SK-N-SH treated with all-trans-retinoic acid at 6 μM for 48 hours (cell line): Measurements from ENCODE around the gene ASS1.

ENCODE experiments used
- CSDC2 ChIP-seq: fragments of 250-450 bp; sonication (Bioruptor Pico); IDR thresholded peaks from 2 replicates; pipeline ENCODE4 v1.5.0; 2020; ENCODE audit warnings: mild to moderate bottlenecking, moderate library complexity
- ESRRG ChIP-seq: fragments of 250-450 bp; sonication (Bioruptor Pico); IDR thresholded peaks from 2 replicates; pipeline ENCODE4 v1.6.1; 2021; ENCODE audit warnings: mild to moderate bottlenecking
- ISL1 ChIP-seq: fragments of 250-450 bp; sonication (Bioruptor Pico); IDR thresholded peaks from 2 replicates; pipeline ENCODE4 v2.1.2; 2022; ENCODE audit warnings: mild to moderate bottlenecking, moderate library complexity
- OSR1 ChIP-seq: fragments of 250-450 bp; sonication (Bioruptor Pico); IDR thresholded peaks from 2 replicates; pipeline ENCODE4 v1.8.0; 2022; ENCODE audit warnings: moderate library complexity, mild to moderate bottlenecking, inconsistent platforms
- SNAI2 ChIP-seq: fragments of 250-450 bp; sonication (Bioruptor Pico); IDR thresholded peaks from 2 replicates; pipeline ENCODE4 v1.5.0; 2020; ENCODE audit warnings: mild to moderate bottlenecking, moderate library complexity
- TOX ChIP-seq: fragments of 250-450 bp; sonication (Bioruptor Pico); IDR thresholded peaks from 2 replicates; pipeline ENCODE4 v1.8.0; 2021; ENCODE audit warnings: mild to moderate bottlenecking, moderate library complexity, borderline replicate concordance
- ZFP30 ChIP-seq: fragments of 450-650 bp; formaldehyde crosslinking; IDR thresholded peaks from 2 replicates; pipeline ENCODE4 v1.5.0; 2022; ENCODE audit warnings: mild to moderate bottlenecking, moderate library complexity
- ZNF70 ChIP-seq: fragments of 450-650 bp; formaldehyde crosslinking; IDR thresholded peaks from 2 replicates; pipeline ENCODE4 v1.5.0; 2020; ENCODE audit warnings: mild to moderate bottlenecking, moderate library complexity
- TF ChIP-seq, protein P1 (sequence below): fragments of 250-450 bp; sonication (Bioruptor Pico); IDR thresholded peaks from 2 replicates; pipeline ENCODE4 v1.5.0; 2020; ENCODE audit warnings: mild to moderate bottlenecking, moderate library complexity
- TF ChIP-seq, protein P2 (sequence below): fragments of 250-450 bp; sonication (Bioruptor Pico); IDR thresholded peaks from 2 replicates; pipeline ENCODE4 v1.8.0; 2020; ENCODE audit warnings: mild to moderate bottlenecking, moderate library complexity, borderline replicate concordance

DNA sequence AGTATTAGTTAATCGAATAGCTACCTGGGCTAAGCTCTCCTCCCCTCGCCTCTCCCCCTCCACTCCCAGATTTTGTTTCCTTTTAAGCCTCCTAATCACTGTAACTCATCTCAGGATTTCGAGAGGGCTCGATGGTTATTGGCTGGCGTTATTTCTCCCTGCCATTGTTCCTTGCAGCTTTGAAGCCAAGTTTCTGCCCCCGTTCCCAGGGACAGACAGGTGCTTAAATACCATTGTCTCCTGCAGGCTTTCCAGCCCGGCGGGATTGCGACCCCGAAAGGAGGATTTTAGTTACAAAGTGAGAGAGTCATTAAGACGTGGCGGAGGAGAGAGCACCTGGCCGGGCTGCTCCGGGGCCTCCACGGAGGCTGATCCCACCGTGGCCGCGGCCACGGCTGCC, 46.2 kb downstream of the ASS1 start:
- TF ChIP-seq ESRRG (CRISPR knock-in tag) (no peak), CSDC2 (no peak), TOX (CRISPR knock-in tag) (no peak), SNAI2 (no peak), ISL1 (no peak), ZNF70 (CRISPR knock-in tag) (no peak), ZFP30 (CRISPR knock-in tag) (no peak), OSR1 (CRISPR knock-in tag) (no peak)
- TF ChIP-seq, protein P1, sequence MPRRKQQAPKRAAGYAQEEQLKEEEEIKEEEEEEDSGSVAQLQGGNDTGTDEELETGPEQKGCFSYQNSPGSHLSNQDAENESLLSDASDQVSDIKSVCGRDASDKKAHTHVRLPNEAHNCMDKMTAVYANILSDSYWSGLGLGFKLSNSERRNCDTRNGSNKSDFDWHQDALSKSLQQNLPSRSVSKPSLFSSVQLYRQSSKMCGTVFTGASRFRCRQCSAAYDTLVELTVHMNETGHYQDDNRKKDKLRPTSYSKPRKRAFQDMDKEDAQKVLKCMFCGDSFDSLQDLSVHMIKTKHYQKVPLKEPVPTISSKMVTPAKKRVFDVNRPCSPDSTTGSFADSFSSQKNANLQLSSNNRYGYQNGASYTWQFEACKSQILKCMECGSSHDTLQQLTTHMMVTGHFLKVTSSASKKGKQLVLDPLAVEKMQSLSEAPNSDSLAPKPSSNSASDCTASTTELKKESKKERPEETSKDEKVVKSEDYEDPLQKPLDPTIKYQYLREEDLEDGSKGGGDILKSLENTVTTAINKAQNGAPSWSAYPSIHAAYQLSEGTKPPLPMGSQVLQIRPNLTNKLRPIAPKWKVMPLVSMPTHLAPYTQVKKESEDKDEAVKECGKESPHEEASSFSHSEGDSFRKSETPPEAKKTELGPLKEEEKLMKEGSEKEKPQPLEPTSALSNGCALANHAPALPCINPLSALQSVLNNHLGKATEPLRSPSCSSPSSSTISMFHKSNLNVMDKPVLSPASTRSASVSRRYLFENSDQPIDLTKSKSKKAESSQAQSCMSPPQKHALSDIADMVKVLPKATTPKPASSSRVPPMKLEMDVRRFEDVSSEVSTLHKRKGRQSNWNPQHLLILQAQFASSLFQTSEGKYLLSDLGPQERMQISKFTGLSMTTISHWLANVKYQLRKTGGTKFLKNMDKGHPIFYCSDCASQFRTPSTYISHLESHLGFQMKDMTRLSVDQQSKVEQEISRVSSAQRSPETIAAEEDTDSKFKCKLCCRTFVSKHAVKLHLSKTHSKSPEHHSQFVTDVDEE: no peak
- TF ChIP-seq, protein P2, sequence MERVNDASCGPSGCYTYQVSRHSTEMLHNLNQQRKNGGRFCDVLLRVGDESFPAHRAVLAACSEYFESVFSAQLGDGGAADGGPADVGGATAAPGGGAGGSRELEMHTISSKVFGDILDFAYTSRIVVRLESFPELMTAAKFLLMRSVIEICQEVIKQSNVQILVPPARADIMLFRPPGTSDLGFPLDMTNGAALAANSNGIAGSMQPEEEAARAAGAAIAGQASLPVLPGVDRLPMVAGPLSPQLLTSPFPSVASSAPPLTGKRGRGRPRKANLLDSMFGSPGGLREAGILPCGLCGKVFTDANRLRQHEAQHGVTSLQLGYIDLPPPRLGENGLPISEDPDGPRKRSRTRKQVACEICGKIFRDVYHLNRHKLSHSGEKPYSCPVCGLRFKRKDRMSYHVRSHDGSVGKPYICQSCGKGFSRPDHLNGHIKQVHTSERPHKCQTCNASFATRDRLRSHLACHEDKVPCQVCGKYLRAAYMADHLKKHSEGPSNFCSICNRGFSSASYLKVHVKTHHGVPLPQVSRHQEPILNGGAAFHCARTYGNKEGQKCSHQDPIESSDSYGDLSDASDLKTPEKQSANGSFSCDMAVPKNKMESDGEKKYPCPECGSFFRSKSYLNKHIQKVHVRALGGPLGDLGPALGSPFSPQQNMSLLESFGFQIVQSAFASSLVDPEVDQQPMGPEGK: no peak
